ENCODE measurements around the gene ACTL7B.

- TF ChIP-seq CHD2 (IDR thresholded peaks at IDR 0.05; ENCODE audit: borderline replicate concordance, low read depth, low read length) (no peak), CTCF (IDR thresholded peaks at IDR 0.05 in 2 of 3, conservative IDR thresholded peaks at IDR 0.05 in 1 of 3; ENCODE audit: control insufficient read depth in 2 of 3, extremely low read depth in 1 of 3, insufficient read depth in 1 of 3, low read depth in 3 of 3, low read length in 3 of 3) (no peak), POLR2A (IDR thresholded peaks at IDR 0.05; ENCODE audit: low read depth, low read length) (no peak), EP300 (IDR thresholded peaks at IDR 0.05; ENCODE audit: borderline replicate concordance in 1 of 2, control insufficient read depth in 1 of 2, low read depth in 2 of 2, low read length in 2 of 2) (no peak), IRF4 (IDR thresholded peaks at IDR 0.05; ENCODE audit: low read depth, low read length) (no peak), HCFC1 (IDR thresholded peaks at IDR 0.05; ENCODE audit: low read length) (no peak), YBX1 (IDR thresholded peaks at IDR 0.05) (no peak), POU2F2 (IDR thresholded peaks at IDR 0.05; ENCODE audit: borderline replicate concordance, low read depth, low read length) (no peak), ATF2 (IDR thresholded peaks at IDR 0.05; ENCODE audit: low read length) (no peak), CHD4 (IDR thresholded peaks at IDR 0.05) (no peak), EGR1 (IDR thresholded peaks at IDR 0.05; ENCODE audit: borderline replicate concordance in 1 of 2, low read depth in 2 of 2, low read length in 2 of 2) (no peak), POLR2AphosphoS5 (IDR thresholded peaks at IDR 0.05; ENCODE audit: low read length) (no peak)
These were observed 11.4 kb downstream of the ACTL7B start for GRCh38 chr9:108844391-108844790.
